ENCODE data around the gene THAP12. TPM values are rescaled to one million over a fixed set of nuclear protein-coding genes. Genes with fewer than 3 reads are reported as not detected.
"Not testable (repeated sequence)": the region's sequence is repeated elsewhere in the genome, so short reads cannot be mapped to it uniquely, and the experiment has no call there.

THAP12 gene
- total RNA-seq, 4 donors from 2014 or later, result 15.6 to 25.4 (median 22.3) TPM

DNA sequence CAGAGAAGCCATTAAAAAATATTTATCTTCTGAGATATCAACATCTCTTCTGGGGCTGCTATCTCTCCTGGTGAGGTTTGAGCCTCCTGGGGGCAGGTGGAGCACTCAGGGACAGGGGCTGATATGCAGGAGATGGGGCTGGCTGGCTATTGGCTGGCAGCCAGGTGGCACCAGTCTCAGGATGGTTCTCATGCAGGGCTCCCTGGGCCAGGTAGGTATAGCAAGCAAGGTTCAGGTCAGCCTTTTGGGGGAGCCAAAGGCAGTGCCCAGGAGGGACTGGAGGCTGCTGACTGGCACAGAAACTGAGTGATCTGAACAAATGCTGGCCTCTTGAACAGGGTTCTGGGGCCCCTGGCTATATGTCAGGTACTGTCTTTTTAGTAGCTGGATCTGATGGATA lies 34.1 kb upstream of the THAP12 start:
- H3K4me3 ChIP-seq (ENCODE audit: low read depth, poor library complexity, severe bottlenecking), result no peak overlapping the region
- DNase-seq (ENCODE audit: low spot score in 2 of 2), result no peak
- intact Hi-C loops (cut with DNase I; ENCODE audit: low total_unique reads), result no loop called here
- TF ChIP-seq, protein P1, sequence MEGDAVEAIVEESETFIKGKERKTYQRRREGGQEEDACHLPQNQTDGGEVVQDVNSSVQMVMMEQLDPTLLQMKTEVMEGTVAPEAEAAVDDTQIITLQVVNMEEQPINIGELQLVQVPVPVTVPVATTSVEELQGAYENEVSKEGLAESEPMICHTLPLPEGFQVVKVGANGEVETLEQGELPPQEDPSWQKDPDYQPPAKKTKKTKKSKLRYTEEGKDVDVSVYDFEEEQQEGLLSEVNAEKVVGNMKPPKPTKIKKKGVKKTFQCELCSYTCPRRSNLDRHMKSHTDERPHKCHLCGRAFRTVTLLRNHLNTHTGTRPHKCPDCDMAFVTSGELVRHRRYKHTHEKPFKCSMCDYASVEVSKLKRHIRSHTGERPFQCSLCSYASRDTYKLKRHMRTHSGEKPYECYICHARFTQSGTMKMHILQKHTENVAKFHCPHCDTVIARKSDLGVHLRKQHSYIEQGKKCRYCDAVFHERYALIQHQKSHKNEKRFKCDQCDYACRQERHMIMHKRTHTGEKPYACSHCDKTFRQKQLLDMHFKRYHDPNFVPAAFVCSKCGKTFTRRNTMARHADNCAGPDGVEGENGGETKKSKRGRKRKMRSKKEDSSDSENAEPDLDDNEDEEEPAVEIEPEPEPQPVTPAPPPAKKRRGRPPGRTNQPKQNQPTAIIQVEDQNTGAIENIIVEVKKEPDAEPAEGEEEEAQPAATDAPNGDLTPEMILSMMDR (IDR thresholded peaks at IDR 0.05), result no peak
- no peak for TF ChIP-seq POLR2A (IDR thresholded peaks at IDR 0.05)

DNA sequence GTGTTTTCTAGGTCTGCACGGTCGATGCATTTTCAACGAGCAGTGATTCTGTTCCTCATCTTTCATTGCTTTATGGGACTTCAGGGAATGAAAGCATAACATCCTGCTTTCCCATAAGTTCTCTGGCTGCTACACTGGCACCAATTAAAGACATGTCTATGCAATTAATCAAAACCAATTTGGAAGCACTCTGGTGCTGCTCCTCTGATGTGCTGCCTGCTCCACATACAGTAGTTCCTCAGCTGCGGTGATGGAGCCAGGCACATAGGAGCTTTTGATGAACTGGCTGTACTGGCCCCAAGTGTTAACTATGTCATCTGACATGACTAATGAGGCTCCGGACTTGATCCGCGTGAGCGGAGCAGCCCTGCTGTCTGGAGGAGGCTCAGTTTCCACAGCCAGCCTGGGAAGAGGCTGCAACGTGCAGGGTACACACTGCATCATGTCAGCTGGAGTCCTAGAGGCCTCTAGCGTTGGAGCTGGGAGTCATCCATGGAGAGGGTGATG lies 30.0 kb upstream of the THAP12 start:
- 71 to 75% methylated on average over 10 of the region's 10 CpGs for WGBS, 2 donors
- no peak for DNase-seq (ENCODE audit: low spot score in 2 of 2)
- TF ChIP-seq POLR2A (IDR thresholded peaks at IDR 0.05), result no peak
- TF ChIP-seq, protein P1 (IDR thresholded peaks at IDR 0.05), result no peak
- intact Hi-C loops (cut with DNase I; ENCODE audit: low total_unique reads), result no loop called here
- H3K4me3 ChIP-seq (ENCODE audit: low read depth, poor library complexity, severe bottlenecking), result no peak overlapping the region

- intact Hi-C loops (cut with DNase I; ENCODE audit: low total_unique reads), result no loop called here
- TF ChIP-seq POLR2A (IDR thresholded peaks at IDR 0.05), result no peak
- 62 to 69% methylated on average over 7 of the region's 7 CpGs for WGBS, 2 donors
- H3K4me3 ChIP-seq (ENCODE audit: low read depth, poor library complexity, severe bottlenecking), result no peak overlapping the region
- DNase-seq (ENCODE audit: low spot score in 2 of 2), result no peak
Observed at GRCh38 chr11:76408171-76408965, 27.4 kb upstream of the THAP12 start.

DNA sequence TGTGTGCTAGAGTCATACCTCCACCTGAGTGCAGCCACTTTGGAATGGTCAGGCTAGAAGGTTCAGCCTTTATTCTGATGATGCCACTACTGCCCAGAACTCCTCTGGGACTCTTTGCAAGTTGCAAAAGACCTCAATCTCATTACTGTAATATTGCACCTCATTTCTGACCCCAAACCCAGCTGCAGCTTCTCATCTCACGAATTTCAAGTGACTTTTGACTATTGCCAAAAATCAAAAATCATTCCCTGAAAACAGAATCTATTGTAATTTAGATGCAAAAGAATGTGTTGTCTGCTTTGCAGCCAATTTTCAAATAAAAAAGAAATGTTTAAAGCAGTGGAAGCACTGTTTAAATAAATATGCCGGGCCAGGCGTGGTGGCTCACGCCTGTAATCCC lies 25.4 kb upstream of the THAP12 start:
- 93 to 94% methylated on average over 4 of the region's 4 CpGs for WGBS, 2 donors
- no peak for DNase-seq (ENCODE audit: low spot score in 2 of 2)
- TF ChIP-seq, protein P1 (IDR thresholded peaks at IDR 0.05), result no peak
- TF ChIP-seq POLR2A (IDR thresholded peaks at IDR 0.05), result no peak

GRCh38 chr11:76401484-76401883 lies 20.6 kb upstream of the THAP12 start:
- 83 to 94% methylated on average over 8 of the region's 8 CpGs for WGBS, 2 donors
- intact Hi-C loops (cut with DNase I; ENCODE audit: low total_unique reads); H3K4me3 ChIP-seq (ENCODE audit: low read depth, poor library complexity, severe bottlenecking); DNase-seq (ENCODE audit: low spot score in 2 of 2): not testable (repeated sequence)

More for the DNA sequence above, 25.4 kb upstream of the THAP12 start:
- H3K4me3 ChIP-seq (ENCODE audit: low read depth, poor library complexity, severe bottlenecking), result no peak overlapping the region
- intact Hi-C loops (cut with DNase I; ENCODE audit: low total_unique reads), result no loop called here

- DNase-seq (ENCODE audit: low spot score in 2 of 2), result no peak
- intact Hi-C loops (cut with DNase I; ENCODE audit: low total_unique reads), result no loop called here
- TF ChIP-seq, protein P1 (IDR thresholded peaks at IDR 0.05), result no peak
- no peak for TF ChIP-seq POLR2A (IDR thresholded peaks at IDR 0.05)
- no peak overlapping the region for H3K4me3 ChIP-seq (ENCODE audit: low read depth, poor library complexity, severe bottlenecking)
- WGBS, 2 donors, result 94 to 97% methylated on average over 1 of the region's 1 CpG
Observed at GRCh38 chr11:76400967-76401366, 20.0 kb upstream of the THAP12 start.

- H3K4me3 ChIP-seq (ENCODE audit: low read depth, poor library complexity, severe bottlenecking), result no peak overlapping the region
- DNase-seq (ENCODE audit: low spot score in 2 of 2), result no peak
- 94 to 98% methylated on average over 3 of the region's 3 CpGs for WGBS, 2 donors
- intact Hi-C loops (cut with DNase I; ENCODE audit: low total_unique reads), result no loop called here
- TF ChIP-seq, protein P1 (IDR thresholded peaks at IDR 0.05), result no peak
- TF ChIP-seq POLR2A (IDR thresholded peaks at IDR 0.05), result no peak
Observed at GRCh38 chr11:76397383-76397782, 16.5 kb upstream of the THAP12 start.

Data from lower leg skin (tissue), 4 donors.